Esophagus muscularis mucosa (tissue), 3 donors: Measurements from ENCODE around the gene GFI1B.

Experiments
- POLR2A ChIP-seq: fragments of 450-650 bp; IDR thresholded peaks from one replicate; pipeline ENCODE4 v1.6.1; 2017; ENCODE audit warnings: antibody characterized with exemption, moderate library complexity, mild to moderate bottlenecking, low read depth
- TF ChIP-seq, protein P1 (sequence below), 3 experiments: fragments of 200-600 bp in 2 of 3; fragments of 450-650 bp in 1 of 3; sonication (generic) in 2 of 3; IDR thresholded peaks; one replicate each; pipeline ENCODE4 v1.5.1; 2017 to 2019; ENCODE audit warnings: antibody characterized with exemption in 3 of 3, mild to moderate bottlenecking in 2 of 3, moderate library complexity in 1 of 3

GRCh38 chr9:132944294-132945185, 34.0 kb upstream of the GFI1B start, which contains the start of gene TSC1:
- TF ChIP-seq, protein P1, sequence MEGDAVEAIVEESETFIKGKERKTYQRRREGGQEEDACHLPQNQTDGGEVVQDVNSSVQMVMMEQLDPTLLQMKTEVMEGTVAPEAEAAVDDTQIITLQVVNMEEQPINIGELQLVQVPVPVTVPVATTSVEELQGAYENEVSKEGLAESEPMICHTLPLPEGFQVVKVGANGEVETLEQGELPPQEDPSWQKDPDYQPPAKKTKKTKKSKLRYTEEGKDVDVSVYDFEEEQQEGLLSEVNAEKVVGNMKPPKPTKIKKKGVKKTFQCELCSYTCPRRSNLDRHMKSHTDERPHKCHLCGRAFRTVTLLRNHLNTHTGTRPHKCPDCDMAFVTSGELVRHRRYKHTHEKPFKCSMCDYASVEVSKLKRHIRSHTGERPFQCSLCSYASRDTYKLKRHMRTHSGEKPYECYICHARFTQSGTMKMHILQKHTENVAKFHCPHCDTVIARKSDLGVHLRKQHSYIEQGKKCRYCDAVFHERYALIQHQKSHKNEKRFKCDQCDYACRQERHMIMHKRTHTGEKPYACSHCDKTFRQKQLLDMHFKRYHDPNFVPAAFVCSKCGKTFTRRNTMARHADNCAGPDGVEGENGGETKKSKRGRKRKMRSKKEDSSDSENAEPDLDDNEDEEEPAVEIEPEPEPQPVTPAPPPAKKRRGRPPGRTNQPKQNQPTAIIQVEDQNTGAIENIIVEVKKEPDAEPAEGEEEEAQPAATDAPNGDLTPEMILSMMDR (IDR thresholded peaks at IDR 0.05) = peak in 1 of 3 experiments; percentile 5
- TF ChIP-seq POLR2A = no peak
